ENCODE measurements around the gene DEDD2. TPM values are rescaled to one million over a fixed set of nuclear protein-coding genes. Genes with fewer than 3 reads are reported as not detected.
"Not testable (repeated sequence)": the region's sequence is repeated elsewhere in the genome, so short reads cannot be mapped to it uniquely, and the experiment has no call there.

DEDD2 gene
- 10 to 100 TPM; 20.5 to 42.2 TPM for total RNA-seq
- long read RNA-seq, transcript DEDD2-205 (5 exons, 1,183 nt): major isoform, 15 of 25 reads
- long read RNA-seq, partial matches to known transcripts: 0 of 25 reads
- long read RNA-seq, other reads (novel, unspliced or antisense): 5 of 25 reads

GRCh38 chr19:42217520-42218437 is at the start of gene DEDD2:
Gene DEDD2 (minus strand): TSS chr19:42217677. CDS start chr19:42217007, 670 bp downstream.
- ATAC-seq (peak; percentile 69), DNase-seq (peak; percentile 98 to 99)
- intact Hi-C loops (cut with DNase I, micrococcal nuclease): no loop called here

GRCh38 chr19:42266928-42267603 is 49.6 kb upstream of the DEDD2 start:
- intact Hi-C loops (cut with DNase I, micrococcal nuclease); ATAC-seq: not testable (repeated sequence)
- DNase-seq: peak in 1 of 2 donors; percentile 11

GRCh38 chr19:42266105-42266504 is 48.6 kb upstream of the DEDD2 start:
- intact Hi-C loops (cut with DNase I, micrococcal nuclease); DNase-seq; ATAC-seq: not testable (repeated sequence)

- DNase-seq (no peak), ATAC-seq (no peak)
These were observed 44.3 kb upstream of the DEDD2 start for GRCh38 chr19:42261763-42262162.

GRCh38 chr19:42257842-42258241 is 40.4 kb upstream of the DEDD2 start:
- intact Hi-C loops (cut with DNase I, micrococcal nuclease); ATAC-seq; DNase-seq: not testable (repeated sequence)

More at GRCh38 chr19:42261763-42262162, 44.3 kb upstream of the DEDD2 start:
- intact Hi-C loops (cut with DNase I, micrococcal nuclease): no loop called here

GRCh38 chr19:42255766-42256745 is 38.6 kb upstream of the DEDD2 start:
- no peak for ATAC-seq
- intact Hi-C loops (cut with DNase I, micrococcal nuclease): no loop called here
- DNase-seq: peak in 1 of 2 donors; percentile 53

- intact Hi-C loops (cut with DNase I, micrococcal nuclease): no loop called here
- peak; percentile 92 to 95 for DNase-seq
- peak; percentile 82 for ATAC-seq
These were observed 37.6 kb upstream of the DEDD2 start, which contains the start of gene ERF for GRCh38 chr19:42254850-42255765. Gene ERF (minus strand): TSS chr19:42255128. CDS start chr19:42254999, 129 bp downstream.

- ATAC-seq (peak; percentile 48), DNase-seq (peak; percentile 78 to 88)
- intact Hi-C loops (cut with DNase I, micrococcal nuclease): no loop called here
These were observed 36.8 kb upstream of the DEDD2 start for GRCh38 chr19:42254089-42254849.

- ATAC-seq (peak; percentile 26), DNase-seq (peak; percentile 70 to 74)
- intact Hi-C loops (cut with DNase I, micrococcal nuclease): no loop called here
These were observed 36.0 kb upstream of the DEDD2 start for GRCh38 chr19:42253245-42254088.

- intact Hi-C loops (cut with DNase I, micrococcal nuclease): no loop called here
- ATAC-seq (no peak), DNase-seq (peak in 1 of 2 donors; percentile 34)
These were observed 35.1 kb upstream of the DEDD2 start for GRCh38 chr19:42252365-42253244.

GRCh38 chr19:42251572-42252358 is 34.3 kb upstream of the DEDD2 start:
- no peak for DNase-seq
- no peak for ATAC-seq
- intact Hi-C loops (cut with DNase I, micrococcal nuclease): no loop called here

- intact Hi-C loops (cut with DNase I, micrococcal nuclease): no loop called here
- ATAC-seq: no peak
- DNase-seq: peak in 1 of 2 donors; percentile 35
These were observed 33.4 kb upstream of the DEDD2 start for GRCh38 chr19:42250666-42251531.

- intact Hi-C loops (cut with DNase I, micrococcal nuclease): no loop called here
- DNase-seq: no peak
- no peak for ATAC-seq
These were observed 32.7 kb upstream of the DEDD2 start for GRCh38 chr19:42250183-42250665.
